GM20000 (cell line): ENCODE measurements around the gene SAMSN1.

Experiments used
- DNase-seq: peaks from one replicate; pipeline ENCODE4 v3.0.0; 2012; ENCODE audit warnings: low spot score
- CTCF ChIP-seq: IDR thresholded peaks from 2 replicates; pipeline ENCODE4 v1.5.1; 2012; ENCODE audit warnings: mild to moderate bottlenecking, control low read depth; ENCODE audit errors: extremely low read depth, missing control alignments

The SAMSN1 gene

DNA sequence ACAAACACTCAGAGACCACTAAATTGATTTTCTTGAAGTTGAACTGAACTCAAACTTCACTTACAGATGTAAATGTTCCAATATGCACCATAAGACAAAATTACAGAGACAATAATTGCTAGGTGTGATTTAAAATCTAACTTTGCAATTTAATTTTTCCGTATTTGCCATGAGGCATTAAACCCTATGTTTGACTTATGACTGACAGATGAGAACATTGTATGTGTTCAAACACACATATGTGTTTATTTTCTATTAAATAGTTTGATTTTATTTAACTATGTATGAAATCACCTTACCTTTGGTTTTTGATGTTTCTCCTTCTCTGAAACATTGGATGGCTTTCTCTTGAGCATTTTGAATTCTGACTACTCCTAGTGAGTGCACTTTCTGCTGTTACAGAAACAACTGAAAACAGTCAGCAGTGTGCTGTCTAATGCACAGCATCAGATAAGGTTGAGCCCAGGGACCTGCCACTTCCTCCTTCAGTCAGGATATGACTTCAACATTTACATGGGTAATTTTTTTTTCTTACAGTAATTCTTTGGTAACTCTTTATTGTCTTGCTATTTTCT is at the start of gene SAMSN1:
Gene SAMSN1, minus strand, starts transcription at position 410 of the 575 bp plus-strand sequence. Its CDS starts 54 bp downstream, at position 356.
- DNase-seq = peak; percentile 60
- no peak for TF ChIP-seq CTCF

DNA sequence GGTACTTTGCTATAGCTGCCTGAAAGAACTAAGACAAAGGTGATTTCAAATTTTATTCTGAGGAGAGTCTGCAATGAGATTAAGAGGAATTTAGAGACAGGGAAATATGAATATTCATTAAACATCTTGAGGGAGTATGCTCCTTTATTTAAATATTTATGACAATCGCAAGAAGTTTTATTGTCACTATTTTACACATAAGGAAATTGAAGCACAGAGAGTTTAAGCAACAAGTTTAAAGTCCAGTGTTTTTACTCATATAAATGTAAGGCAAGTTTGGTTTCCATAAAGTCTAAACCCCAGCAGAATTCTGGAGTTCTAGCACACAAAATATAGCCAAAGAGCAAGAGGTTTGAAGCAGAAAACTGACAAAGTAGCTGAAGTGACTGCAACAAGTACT is 49.3 kb upstream of the SAMSN1 start:
- TF ChIP-seq CTCF = no peak

DNA sequence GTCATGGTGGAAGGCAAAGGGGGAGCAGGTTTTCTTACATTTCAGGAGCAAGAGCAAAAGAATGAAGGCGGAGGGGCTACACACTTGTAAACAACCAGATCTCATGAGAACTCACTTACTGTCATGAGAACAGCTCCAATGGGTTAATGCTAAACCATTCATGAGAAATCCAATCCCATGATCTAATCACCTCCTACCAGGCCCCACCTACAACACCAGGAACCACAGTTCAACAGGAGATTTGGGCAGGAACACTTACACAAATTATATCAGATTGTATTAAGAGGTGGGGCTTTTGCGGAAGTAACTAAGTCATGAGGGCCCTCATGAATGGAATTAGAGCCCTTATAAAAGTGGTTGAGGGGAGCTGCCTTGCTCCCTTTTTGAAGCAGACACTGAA is 48.9 kb upstream of the SAMSN1 start:
- no peak for TF ChIP-seq CTCF
- no peak for DNase-seq

More for the DNA sequence above, 49.3 kb upstream of the SAMSN1 start:
- no peak for DNase-seq

DNA sequence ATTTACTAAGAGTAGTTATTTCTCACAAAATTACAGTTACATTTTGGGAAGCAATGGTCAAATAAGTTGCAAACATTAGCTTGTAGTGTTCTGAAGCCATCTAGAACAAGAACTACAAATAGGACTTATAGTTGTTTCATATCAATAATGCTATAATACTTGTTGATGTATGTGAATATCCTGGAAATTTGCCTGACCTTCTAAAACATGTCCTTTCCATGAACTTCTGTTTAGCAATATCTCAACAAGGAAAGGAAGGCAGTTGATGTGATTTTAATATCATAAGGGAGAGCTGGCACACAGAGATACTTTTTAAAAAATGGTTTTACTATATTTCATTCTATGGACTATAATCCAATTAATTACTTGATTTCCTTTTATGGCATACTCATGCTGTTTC is 47.1 kb upstream of the SAMSN1 start:
- no peak for TF ChIP-seq CTCF
- no peak for DNase-seq

- DNase-seq = no peak
- TF ChIP-seq CTCF = no peak
Observed at GRCh38 chr21:14592296-14593000, 46.3 kb upstream of the SAMSN1 start.

- no peak for DNase-seq
- no peak for TF ChIP-seq CTCF
Observed at GRCh38 chr21:14591882-14592281, 45.8 kb upstream of the SAMSN1 start.

- DNase-seq = no peak
Observed at GRCh38 chr21:14591377-14591776, 45.3 kb upstream of the SAMSN1 start.

More at GRCh38 chr21:14591377-14591776, 45.3 kb upstream of the SAMSN1 start:
- no peak for TF ChIP-seq CTCF
